ENCODE data around the gene PLCB1.
"Not testable (repeated sequence)": the region's sequence is repeated elsewhere in the genome, so short reads cannot be mapped to it uniquely, and the experiment has no call there.

PLCB1 gene

DNA sequence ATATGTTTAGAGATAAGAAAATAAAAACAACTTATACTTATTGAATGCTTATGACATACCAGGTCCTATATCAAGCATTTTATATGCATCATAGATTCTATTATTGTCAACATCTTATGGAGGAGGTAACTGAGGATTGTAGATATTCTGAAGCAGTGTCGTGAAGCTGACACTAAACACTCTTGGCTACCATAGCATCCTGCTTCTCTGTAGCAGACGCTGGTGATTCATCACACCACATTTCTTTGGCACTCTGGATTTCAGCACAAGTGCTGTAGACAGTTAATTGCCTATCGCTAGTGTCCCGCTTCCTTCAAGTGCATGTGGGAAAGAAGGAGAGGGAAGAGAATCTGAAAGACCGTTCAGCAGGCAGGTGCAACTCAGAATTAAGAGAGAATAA, 317.1 kb downstream of the PLCB1 start:
- H3K9ac ChIP-seq (ENCODE audit: low read length) = no peak overlapping the region

DNA sequence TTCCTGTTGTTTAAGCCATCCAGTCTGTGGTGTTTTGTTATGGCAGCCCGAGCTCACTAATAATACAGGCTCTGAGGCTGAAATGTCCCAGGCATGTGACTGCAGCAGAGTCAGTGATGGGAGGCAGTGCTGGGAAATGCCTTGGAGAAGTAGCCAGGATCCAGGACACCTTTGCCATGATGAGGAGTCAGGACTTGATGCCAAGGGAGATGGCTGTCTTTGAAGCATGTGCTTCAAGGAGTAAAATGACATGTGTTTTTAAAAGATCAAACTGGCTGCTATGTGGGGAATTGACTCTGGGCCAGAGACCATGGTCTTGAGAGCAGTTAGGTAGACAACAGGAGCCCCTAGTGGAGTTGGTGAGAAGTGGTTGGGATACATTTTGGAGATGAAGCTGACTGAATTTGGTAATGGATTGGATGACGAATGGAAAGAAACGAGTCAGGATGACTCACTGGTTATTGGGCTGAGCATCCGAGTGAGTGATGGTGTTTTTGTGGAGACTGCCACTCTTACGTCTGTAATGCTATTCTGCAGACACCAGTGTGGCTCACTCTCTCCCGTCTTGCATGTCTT, 322.2 kb downstream of the PLCB1 start:
- no peaks in the 10 kb centered on the region for H3K27me3 ChIP-seq (ENCODE audit: control insufficient read depth in 1 of 2, insufficient read depth in 2 of 2, low read length in 2 of 2)
- no peak overlapping the region for H3K9ac ChIP-seq (ENCODE audit: low read length)
- no peaks in the 10 kb centered on the region for H3K36me3 ChIP-seq (ENCODE audit: insufficient read depth, low read length)
- H3K27ac ChIP-seq (ENCODE audit: low read depth, low read length) = no peak overlapping the region
- H3K4me3 ChIP-seq (ENCODE audit: low read depth in 1 of 2, low read length in 2 of 2) = no peak overlapping the region
- H3K9me3 ChIP-seq (ENCODE audit: low read length) = no peaks in the 10 kb centered on the region
- H3K4me1 ChIP-seq (ENCODE audit: insufficient read depth, low read length) = peaks cover 6% of the 10 kb centered on the region

More for the DNA sequence above, 317.1 kb downstream of the PLCB1 start:
- Histone ChIP-seq H3K4me1 (ENCODE audit: insufficient read depth, low read length) (no peaks in the 10 kb centered on the region), H3K27ac (ENCODE audit: low read depth, low read length) (no peak overlapping the region), H3K9me3 (ENCODE audit: low read length) (no peaks in the 10 kb centered on the region), H3K4me3 (ENCODE audit: low read depth in 1 of 2, low read length in 2 of 2) (no peak overlapping the region), H3K27me3 (ENCODE audit: control insufficient read depth in 1 of 2, insufficient read depth in 2 of 2, low read length in 2 of 2) (no peaks in the 10 kb centered on the region), H3K36me3 (ENCODE audit: insufficient read depth, low read length) (no peaks in the 10 kb centered on the region)

- no peaks in the 10 kb centered on the region for H3K9me3 ChIP-seq (ENCODE audit: low read length)
- H3K36me3 ChIP-seq (ENCODE audit: insufficient read depth, low read length) = no peaks in the 10 kb centered on the region
- H3K27ac ChIP-seq (ENCODE audit: low read depth, low read length) = no peak overlapping the region
- H3K4me1 ChIP-seq (ENCODE audit: insufficient read depth, low read length) = peaks cover 6% of the 10 kb centered on the region
- H3K9ac ChIP-seq (ENCODE audit: low read length) = no peak overlapping the region
- H3K4me3 ChIP-seq (ENCODE audit: low read depth in 1 of 2, low read length in 2 of 2) = no peak overlapping the region
- H3K27me3 ChIP-seq (ENCODE audit: control insufficient read depth in 1 of 2, insufficient read depth in 2 of 2, low read length in 2 of 2) = no peaks in the 10 kb centered on the region
These were observed 324.7 kb downstream of the PLCB1 start for GRCh38 chr20:8456765-8457164.

DNA sequence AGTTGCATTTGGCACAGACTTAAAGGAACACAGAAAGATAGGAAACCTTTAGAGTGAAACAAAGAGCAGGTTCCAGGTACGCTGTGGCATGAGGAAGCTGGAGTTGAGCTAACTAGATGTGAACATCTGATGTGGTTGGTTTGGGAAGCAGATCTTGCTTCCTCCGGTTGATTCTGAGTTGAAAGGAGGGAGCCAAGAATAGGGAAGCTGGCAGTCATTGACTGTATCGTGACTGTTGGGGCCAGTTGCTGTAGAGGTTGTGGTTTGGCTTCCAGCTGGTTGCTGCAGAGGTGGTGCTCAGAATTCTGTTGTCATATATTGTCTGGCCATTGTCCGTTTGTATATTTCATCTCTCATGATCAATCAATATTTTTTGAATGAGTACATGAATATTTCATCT, 325.9 kb downstream of the PLCB1 start:
- H3K4me1 ChIP-seq (ENCODE audit: insufficient read depth, low read length) = peaks cover 6% of the 10 kb centered on the region
- no peak overlapping the region for H3K9ac ChIP-seq (ENCODE audit: low read length)
- no peak overlapping the region for H3K4me3 ChIP-seq (ENCODE audit: low read depth in 1 of 2, low read length in 2 of 2)
- H3K27ac ChIP-seq (ENCODE audit: low read depth, low read length) = no peak overlapping the region
- H3K9me3 ChIP-seq (ENCODE audit: low read length) = no peaks in the 10 kb centered on the region
- H3K36me3 ChIP-seq (ENCODE audit: insufficient read depth, low read length) = no peaks in the 10 kb centered on the region
- H3K27me3 ChIP-seq (ENCODE audit: control insufficient read depth in 1 of 2, insufficient read depth in 2 of 2, low read length in 2 of 2) = no peaks in the 10 kb centered on the region

GRCh38 chr20:8461186-8461585, 329.1 kb downstream of the PLCB1 start:
- Histone ChIP-seq H3K4me3 (ENCODE audit: low read depth in 1 of 2, low read length in 2 of 2) (no peak overlapping the region), H3K9ac (ENCODE audit: low read length) (no peak overlapping the region), H3K9me3 (ENCODE audit: low read length) (no peaks in the 10 kb centered on the region), H3K36me3 (ENCODE audit: insufficient read depth, low read length) (no peaks in the 10 kb centered on the region), H3K27ac (ENCODE audit: low read depth, low read length) (no peak overlapping the region), H3K4me1 (ENCODE audit: insufficient read depth, low read length) (peaks cover 6% of the 10 kb centered on the region), H3K27me3 (ENCODE audit: control insufficient read depth in 1 of 2, insufficient read depth in 2 of 2, low read length in 2 of 2) (no peaks in the 10 kb centered on the region)

DNA sequence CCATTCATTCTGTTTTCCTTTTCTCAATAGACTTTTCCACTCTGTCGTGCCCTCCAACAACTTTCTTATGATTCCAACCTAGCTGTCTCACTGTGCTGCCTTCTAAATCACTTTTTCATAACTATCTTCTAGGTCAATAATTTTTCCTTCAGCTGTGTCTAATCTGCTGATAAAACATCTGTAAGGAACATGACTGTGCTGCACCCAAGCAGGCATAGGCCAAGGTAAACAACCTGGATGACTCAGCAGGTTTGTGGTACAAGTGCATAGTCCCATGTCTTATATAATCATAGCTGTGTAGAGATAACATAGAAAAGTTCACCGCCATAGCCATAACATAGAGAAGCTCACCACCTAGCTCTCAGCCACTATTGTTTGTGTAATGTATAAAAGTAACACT, 332.3 kb downstream of the PLCB1 start:
- Histone ChIP-seq H3K9me3 (ENCODE audit: low read length) (no peaks in the 10 kb centered on the region), H3K9ac (ENCODE audit: low read length) (no peak overlapping the region), H3K27me3 (ENCODE audit: control insufficient read depth in 1 of 2, insufficient read depth in 2 of 2, low read length in 2 of 2) (no peaks in the 10 kb centered on the region), H3K27ac (ENCODE audit: low read depth, low read length) (no peak overlapping the region), H3K4me3 (ENCODE audit: low read depth in 1 of 2, low read length in 2 of 2) (no peak overlapping the region), H3K36me3 (ENCODE audit: insufficient read depth, low read length) (no peaks in the 10 kb centered on the region), H3K4me1 (ENCODE audit: insufficient read depth, low read length) (no peaks in the 10 kb centered on the region)

DNA sequence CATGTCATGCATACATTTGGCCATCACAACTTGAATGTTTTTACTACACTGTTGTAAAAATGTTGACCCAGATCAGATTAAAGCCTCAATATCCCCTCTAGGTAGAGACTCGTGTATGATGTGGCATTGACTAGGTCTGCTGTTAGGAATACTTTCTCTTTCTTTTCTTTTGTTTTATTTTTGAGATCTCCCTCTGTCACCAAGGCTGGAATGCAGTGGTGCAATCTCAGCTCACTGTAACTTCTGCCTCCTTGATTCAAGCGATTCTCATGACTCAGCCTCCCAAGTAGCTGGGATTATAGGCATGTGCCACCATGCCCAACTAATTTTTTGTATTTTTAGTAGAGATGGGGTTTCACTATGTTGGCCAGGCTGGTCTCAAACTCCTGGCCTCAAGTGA, 334.7 kb downstream of the PLCB1 start:
- H3K4me1 ChIP-seq (ENCODE audit: insufficient read depth, low read length); H3K9ac ChIP-seq (ENCODE audit: low read length); H3K36me3 ChIP-seq (ENCODE audit: insufficient read depth, low read length); H3K9me3 ChIP-seq (ENCODE audit: low read length); H3K4me3 ChIP-seq (ENCODE audit: low read depth in 1 of 2, low read length in 2 of 2); H3K27ac ChIP-seq (ENCODE audit: low read depth, low read length); H3K27me3 ChIP-seq (ENCODE audit: control insufficient read depth in 1 of 2, insufficient read depth in 2 of 2, low read length in 2 of 2): not testable (repeated sequence)

DNA sequence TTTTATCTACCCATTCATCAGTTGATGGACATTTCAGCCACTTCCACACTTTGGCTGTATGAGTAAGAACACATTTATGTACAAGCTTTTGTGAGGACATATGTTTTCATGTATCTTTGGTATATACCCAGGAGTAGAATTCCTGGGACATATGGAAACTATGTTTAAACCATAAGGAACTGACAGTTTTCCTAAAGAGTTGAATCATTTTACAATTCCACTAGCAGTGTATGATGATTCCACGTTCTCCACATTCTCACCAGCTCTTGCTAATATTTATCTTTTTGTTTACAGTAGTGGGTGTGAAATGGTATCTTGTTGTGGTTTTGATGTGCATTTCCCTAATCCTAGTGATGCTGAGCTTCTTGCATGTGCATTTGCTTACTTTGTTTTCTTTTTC, 338.1 kb downstream of the PLCB1 start:
- Histone ChIP-seq H3K27ac (ENCODE audit: low read depth, low read length) (no peak overlapping the region), H3K9me3 (ENCODE audit: low read length) (no peaks in the 10 kb centered on the region), H3K4me3 (ENCODE audit: low read depth in 1 of 2, low read length in 2 of 2) (no peak overlapping the region), H3K9ac (ENCODE audit: low read length) (no peak overlapping the region), H3K4me1 (ENCODE audit: insufficient read depth, low read length) (peaks cover 6% of the 10 kb centered on the region), H3K27me3 (ENCODE audit: control insufficient read depth in 1 of 2, insufficient read depth in 2 of 2, low read length in 2 of 2) (no peaks in the 10 kb centered on the region), H3K36me3 (ENCODE audit: insufficient read depth, low read length) (no peaks in the 10 kb centered on the region)

- no peaks in the 10 kb centered on the region for H3K36me3 ChIP-seq (ENCODE audit: insufficient read depth, low read length)
- H3K4me1 ChIP-seq (ENCODE audit: insufficient read depth, low read length) = peaks cover 6% of the 10 kb centered on the region
- no peak overlapping the region for H3K27ac ChIP-seq (ENCODE audit: low read depth, low read length)
- no peaks in the 10 kb centered on the region for H3K27me3 ChIP-seq (ENCODE audit: control insufficient read depth in 1 of 2, insufficient read depth in 2 of 2, low read length in 2 of 2)
- H3K4me3 ChIP-seq (ENCODE audit: low read depth in 1 of 2, low read length in 2 of 2) = no peak overlapping the region
- H3K9ac ChIP-seq (ENCODE audit: low read length) = no peak overlapping the region
- no peaks in the 10 kb centered on the region for H3K9me3 ChIP-seq (ENCODE audit: low read length)
These were observed 339.4 kb downstream of the PLCB1 start for GRCh38 chr20:8471465-8471864.

- H3K4me3 ChIP-seq (ENCODE audit: low read depth in 1 of 2, low read length in 2 of 2) = no peak overlapping the region
- no peak overlapping the region for H3K9ac ChIP-seq (ENCODE audit: low read length)
- no peak overlapping the region for H3K27ac ChIP-seq (ENCODE audit: low read depth, low read length)
- H3K9me3 ChIP-seq (ENCODE audit: low read length) = no peaks in the 10 kb centered on the region
- H3K4me1 ChIP-seq (ENCODE audit: insufficient read depth, low read length) = peaks cover 6% of the 10 kb centered on the region
- H3K36me3 ChIP-seq (ENCODE audit: insufficient read depth, low read length) = no peaks in the 10 kb centered on the region
- H3K27me3 ChIP-seq (ENCODE audit: control insufficient read depth in 1 of 2, insufficient read depth in 2 of 2, low read length in 2 of 2) = no peaks in the 10 kb centered on the region
These were observed 341.4 kb downstream of the PLCB1 start for GRCh38 chr20:8473459-8473858.

GRCh38 chr20:8474027-8474668, 342.1 kb downstream of the PLCB1 start:
- no peaks in the 10 kb centered on the region for H3K36me3 ChIP-seq (ENCODE audit: insufficient read depth, low read length)
- no peak overlapping the region for H3K27ac ChIP-seq (ENCODE audit: low read depth, low read length)
- H3K27me3 ChIP-seq (ENCODE audit: control insufficient read depth in 1 of 2, insufficient read depth in 2 of 2, low read length in 2 of 2) = no peaks in the 10 kb centered on the region
- peaks cover 6% of the 10 kb centered on the region for H3K4me1 ChIP-seq (ENCODE audit: insufficient read depth, low read length)
- no peak overlapping the region for H3K9ac ChIP-seq (ENCODE audit: low read length)
- H3K4me3 ChIP-seq (ENCODE audit: low read depth in 1 of 2, low read length in 2 of 2) = no peak overlapping the region
- no peaks in the 10 kb centered on the region for H3K9me3 ChIP-seq (ENCODE audit: low read length)

DNA sequence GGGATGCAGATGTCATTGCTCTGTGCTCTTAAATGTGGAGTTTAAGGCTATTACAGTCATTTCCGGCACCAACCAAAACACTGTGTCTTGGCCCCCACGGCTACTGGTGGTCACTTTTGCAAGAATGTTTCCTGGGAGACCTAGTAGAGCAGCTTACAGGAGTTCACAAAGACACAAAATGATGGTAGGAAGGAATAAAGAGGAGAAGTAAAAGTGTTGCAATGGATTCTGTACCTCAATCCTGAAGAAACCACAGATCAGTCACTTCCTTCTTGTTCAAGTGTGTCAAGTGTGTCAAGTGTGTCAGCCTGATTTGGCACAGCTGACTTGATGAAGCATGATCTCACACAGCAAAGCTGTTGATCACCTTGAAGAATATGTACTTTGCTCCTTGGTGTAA, 344.0 kb downstream of the PLCB1 start:
- no peaks in the 10 kb centered on the region for H3K27me3 ChIP-seq (ENCODE audit: control insufficient read depth in 1 of 2, insufficient read depth in 2 of 2, low read length in 2 of 2)
- H3K9me3 ChIP-seq (ENCODE audit: low read length) = no peaks in the 10 kb centered on the region
- H3K4me3 ChIP-seq (ENCODE audit: low read depth in 1 of 2, low read length in 2 of 2) = no peak overlapping the region
- H3K4me1 ChIP-seq (ENCODE audit: insufficient read depth, low read length) = peaks cover 6% of the 10 kb centered on the region
- no peak overlapping the region for H3K9ac ChIP-seq (ENCODE audit: low read length)
- H3K27ac ChIP-seq (ENCODE audit: low read depth, low read length) = no peak overlapping the region
- H3K36me3 ChIP-seq (ENCODE audit: insufficient read depth, low read length) = no peaks in the 10 kb centered on the region

All from muscle layer of colon (tissue), 2 donors.